RWPE1 (cell line): Measurements from ENCODE around the gene TFE3.

ENCODE experiments used
- CTCF ChIA-PET: fragments of 350-600 bp; sonication (Branson Sonifier 250); formaldehyde crosslinking; extraction: SDS; loops from one replicate; lab custom pipeline; 2021; lab: Yijun Ruan, JAX
- POLR2A ChIA-PET: fragments of 400-600 bp; formaldehyde crosslinking; extraction: SDS; loops from one replicate; lab custom pipeline; 2020; ENCODE audit warnings: antibody characterized with exemption; ENCODE audit not compliant: low non-redundant PET; lab: Yijun Ruan, JAX
- DNase-seq: peaks from one replicate; pipeline ENCODE4 v3.0.0; 2012; ENCODE audit warnings: low spot score
- H3K27ac ChIP-seq: fragments of 450-650 bp; 2 replicates; pipeline ENCODE4 v1.5.1; 2017
- TF ChIP-seq, protein P1 (sequence below): fragments of 450-650 bp; conservative IDR thresholded peaks from 2 replicates; pipeline ENCODE4 v1.5.1; 2017; ENCODE audit warnings: low read depth, mild to moderate bottlenecking

The TFE3 gene

DNA sequence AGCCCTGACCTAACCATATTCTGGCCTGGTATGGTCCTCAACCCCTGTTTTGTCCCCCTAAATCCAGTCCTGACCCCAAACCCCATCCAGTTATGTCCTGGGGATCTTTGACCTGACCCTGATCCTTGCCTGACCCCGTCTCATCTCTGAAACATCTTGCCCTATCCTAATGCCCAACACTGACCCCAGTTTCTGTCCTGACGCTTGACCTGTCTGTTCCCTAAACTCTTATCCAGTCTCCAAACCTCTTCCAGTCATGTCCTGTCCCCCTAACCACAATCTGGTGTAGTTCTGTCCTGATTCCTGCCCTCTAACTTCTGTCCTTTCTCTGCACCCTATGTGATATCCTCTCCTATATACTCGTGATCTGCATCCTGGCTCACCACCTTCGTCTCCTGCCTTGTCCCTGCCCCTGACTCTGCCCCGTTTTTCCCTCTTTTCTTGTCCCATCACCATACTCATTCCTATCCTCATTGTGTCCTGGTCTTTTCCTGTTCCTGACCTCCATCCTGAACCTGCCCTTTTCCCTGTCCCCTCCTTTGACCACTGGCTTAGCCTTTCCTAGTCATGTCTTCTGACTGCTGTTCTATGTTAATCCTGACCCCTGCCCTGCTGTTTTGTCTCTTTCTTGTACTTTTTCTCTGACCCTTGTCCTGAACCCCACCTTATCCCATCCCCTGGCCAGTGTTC lies 11.1 kb upstream of the TFE3 start:
- POLR2A ChIA-PET: no interaction called here
- peak overlapping the region; percentile 74 for H3K27ac ChIP-seq
- CTCF ChIA-PET: no interaction called here

DNA sequence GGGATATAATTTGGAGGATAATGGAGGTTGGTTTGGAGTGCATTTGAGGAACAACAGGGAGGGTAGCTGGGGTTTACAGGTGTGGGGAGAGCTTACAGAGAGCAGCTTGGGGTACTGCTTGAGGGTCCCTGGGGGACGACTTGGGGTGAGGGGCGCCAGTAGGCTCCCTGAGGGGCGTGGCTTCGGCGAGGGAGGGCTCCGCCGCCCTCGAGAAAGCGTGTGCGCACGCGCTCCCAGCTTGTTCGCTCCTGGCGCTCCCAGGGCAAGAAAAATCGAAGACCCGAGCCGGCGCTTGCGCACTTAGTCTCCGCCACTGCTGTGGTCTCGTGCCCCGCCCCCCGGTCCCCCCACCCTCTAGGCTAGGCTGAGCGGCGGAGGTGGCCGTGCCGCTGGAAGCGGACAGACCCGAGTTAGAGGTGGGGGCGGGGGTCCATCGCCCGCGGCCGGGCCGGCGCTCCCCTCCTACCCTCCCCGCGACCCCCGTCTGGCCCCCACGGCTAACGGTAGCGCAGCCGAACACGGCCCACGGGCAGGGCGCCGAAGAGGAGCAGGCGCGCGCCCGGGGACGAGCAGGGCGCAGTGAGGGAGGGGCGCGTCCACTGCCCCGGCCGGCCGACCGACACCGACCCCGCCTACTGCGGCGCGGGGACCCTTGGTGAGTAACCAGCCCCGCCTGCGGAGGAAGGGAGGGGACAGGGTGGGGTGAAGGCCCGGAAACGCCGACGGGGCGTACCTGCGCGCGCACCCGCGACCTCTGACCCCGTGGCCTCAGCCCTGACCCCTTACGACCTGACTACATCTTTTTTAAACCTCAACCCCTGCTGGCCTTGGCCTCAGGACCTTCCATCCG lies 10.3 kb upstream of the TFE3 start:
- peak overlapping the region; percentile 74 for H3K27ac ChIP-seq
- POLR2A ChIA-PET: no interaction called here
- TF ChIP-seq, protein P1, sequence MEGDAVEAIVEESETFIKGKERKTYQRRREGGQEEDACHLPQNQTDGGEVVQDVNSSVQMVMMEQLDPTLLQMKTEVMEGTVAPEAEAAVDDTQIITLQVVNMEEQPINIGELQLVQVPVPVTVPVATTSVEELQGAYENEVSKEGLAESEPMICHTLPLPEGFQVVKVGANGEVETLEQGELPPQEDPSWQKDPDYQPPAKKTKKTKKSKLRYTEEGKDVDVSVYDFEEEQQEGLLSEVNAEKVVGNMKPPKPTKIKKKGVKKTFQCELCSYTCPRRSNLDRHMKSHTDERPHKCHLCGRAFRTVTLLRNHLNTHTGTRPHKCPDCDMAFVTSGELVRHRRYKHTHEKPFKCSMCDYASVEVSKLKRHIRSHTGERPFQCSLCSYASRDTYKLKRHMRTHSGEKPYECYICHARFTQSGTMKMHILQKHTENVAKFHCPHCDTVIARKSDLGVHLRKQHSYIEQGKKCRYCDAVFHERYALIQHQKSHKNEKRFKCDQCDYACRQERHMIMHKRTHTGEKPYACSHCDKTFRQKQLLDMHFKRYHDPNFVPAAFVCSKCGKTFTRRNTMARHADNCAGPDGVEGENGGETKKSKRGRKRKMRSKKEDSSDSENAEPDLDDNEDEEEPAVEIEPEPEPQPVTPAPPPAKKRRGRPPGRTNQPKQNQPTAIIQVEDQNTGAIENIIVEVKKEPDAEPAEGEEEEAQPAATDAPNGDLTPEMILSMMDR: no peak
- DNase-seq: no peak
- CTCF ChIA-PET: no interaction called here

More for the DNA sequence above, 11.1 kb upstream of the TFE3 start:
- no peak for DNase-seq
- TF ChIP-seq, protein P1: no peak

DNA sequence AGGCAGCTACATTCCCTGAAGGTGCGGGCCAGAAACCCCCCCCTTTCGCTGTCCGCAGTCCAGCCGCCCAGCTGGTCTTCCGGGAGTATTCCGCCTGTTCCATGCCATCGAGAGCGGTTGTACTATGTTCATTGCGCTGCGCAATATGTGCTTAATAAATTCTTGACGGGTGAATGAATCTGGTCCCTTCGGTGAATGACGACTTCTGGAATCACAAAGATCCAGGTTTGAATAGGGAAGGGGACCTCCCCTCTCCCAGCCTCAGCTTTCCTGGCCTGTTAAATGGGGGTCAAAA lies 777 bp upstream of the TFE3 start:
- H3K27ac ChIP-seq: peak overlapping the region; percentile 76
- TF ChIP-seq, protein P1: no peak
- ChIA-PET CTCF (interaction anchor here (0.6 to 1.6 kb wide), 4 partner anchors 15 to 306 kb away, joined by 3 to 6 read pairs (median 6); partner anchors contain the start of gene KCND1), POLR2A (interaction anchor here (0.5 kb wide), 1 partner anchor 102 kb away, joined by 7 read pairs; no protein-coding TSS in a partner anchor)
- no peak for DNase-seq

DNA sequence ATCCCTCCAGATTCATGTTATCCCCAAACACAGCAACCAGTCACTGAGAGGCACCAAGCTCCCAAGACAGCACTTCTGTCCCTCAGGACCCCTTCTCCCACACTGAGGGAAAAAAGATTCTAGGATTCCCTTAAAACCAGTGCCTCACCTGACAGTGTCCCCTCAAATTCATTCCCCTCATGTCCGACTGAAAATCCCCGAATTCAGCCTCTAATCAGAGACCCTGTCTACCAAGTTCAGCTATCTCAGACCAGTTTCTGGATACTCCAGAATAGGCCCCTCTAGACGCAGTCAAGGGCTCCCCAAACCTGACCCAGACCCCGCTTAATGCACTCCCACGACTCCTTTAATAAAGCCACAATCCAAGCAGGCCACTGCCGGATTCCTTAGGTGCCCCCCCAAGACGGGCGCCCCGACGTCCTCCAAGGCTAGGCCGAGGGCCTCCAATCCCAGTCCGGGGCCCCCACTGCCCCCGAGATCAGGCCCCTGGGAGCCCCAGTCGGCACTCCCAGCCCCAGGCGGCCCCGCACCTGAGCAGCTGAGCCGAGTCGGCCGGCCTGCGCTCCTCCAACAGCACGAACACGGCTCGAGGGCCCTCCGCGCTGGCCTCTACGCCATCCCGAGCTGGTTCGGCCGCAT lies 457 bp downstream of the TFE3 start:
- ChIA-PET CTCF (no interaction called here), POLR2A (interaction anchor here (0.8 kb wide), 1 partner anchor 84 kb away, joined by 3 read pairs; no protein-coding TSS in a partner anchor)
- no peak for DNase-seq
- peak overlapping the region; percentile 91 for H3K27ac ChIP-seq
- TF ChIP-seq, protein P1: no peak

DNA sequence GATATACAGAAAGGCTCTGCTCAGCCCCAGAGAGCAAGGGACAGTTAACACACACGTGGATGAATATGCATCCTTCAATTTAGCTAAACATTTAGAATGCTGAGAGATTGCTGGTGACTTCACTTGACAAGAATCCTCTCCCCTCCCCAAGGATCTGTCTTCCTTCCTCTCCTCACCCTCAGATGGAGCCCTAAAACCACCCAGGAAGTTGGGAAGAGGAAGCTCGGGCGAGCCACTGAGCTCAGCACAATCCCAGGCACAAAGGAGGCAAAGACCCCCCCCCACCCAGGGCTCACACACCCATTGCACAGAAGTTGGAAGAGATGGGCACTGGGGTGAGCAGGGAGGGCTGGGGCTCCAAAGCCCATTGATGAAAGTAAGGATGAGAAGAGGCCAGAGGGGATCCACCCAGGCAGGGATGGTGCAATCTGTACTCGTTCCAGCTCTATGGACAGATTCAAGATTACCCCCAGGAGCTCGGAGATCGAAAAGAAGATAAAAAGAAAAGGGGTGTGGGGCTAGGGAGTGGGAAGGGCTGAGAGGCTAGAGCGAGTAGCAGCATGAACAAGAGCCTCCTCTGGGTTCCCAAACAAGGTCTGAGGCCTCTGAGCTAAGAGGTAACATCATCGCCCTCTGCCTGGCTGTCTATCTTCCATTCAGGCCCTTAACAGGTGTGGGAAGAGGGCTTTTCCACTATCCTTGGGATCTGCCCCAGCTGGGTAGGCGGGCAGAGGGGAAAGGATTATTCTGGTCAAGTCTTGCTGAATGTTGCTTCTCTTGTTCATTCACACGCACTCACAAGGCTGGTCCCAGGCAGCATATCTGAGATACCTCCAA lies 1.2 kb downstream of the TFE3 start:
- DNase-seq: no peak
- POLR2A ChIA-PET: interaction anchor here (0.6 to 0.8 kb wide), 3 partner anchors 14 to 84 kb away, joined by 3 to 4 read pairs (median 3); no protein-coding TSS in a partner anchor
- CTCF ChIA-PET: no interaction called here

More for the DNA sequence above, 1.2 kb downstream of the TFE3 start:
- H3K27ac ChIP-seq: peak overlapping the region; percentile 91
- TF ChIP-seq, protein P1: no peak
